22Rv1 (cell line): Measurements from ENCODE around the gene TRPM3.

Experiments used
- CTCF ChIP-seq: fragments of 450-650 bp; IDR thresholded peaks from 2 replicates; pipeline ENCODE4 v1.5.1; 2017; ENCODE audit warnings: mild to moderate bottlenecking
- ZFX ChIP-seq: fragments of 450-650 bp; IDR thresholded peaks from 2 replicates; pipeline ENCODE4 v1.6.1; 2017; ENCODE audit warnings: antibody characterized with exemption, borderline replicate concordance

- TF ChIP-seq CTCF, result no peak
- no peak for TF ChIP-seq ZFX
These were observed 449.2 kb downstream of the TRPM3 start for GRCh38 chr9:70672161-70672649.
